Hematopoietic multipotent progenitor cell treated with erythropoietin and hydrocortisone succinate and interleukin-3 and kit ligand, for 17 days (in vitro differentiated cells): ENCODE measurements around the gene CDH7.

Source experiments
- DNase-seq: peaks from one replicate; pipeline ENCODE4 v3.0.0-alpha.2; 2015; ENCODE audit warnings: low spot score

CDH7 gene

DNA sequence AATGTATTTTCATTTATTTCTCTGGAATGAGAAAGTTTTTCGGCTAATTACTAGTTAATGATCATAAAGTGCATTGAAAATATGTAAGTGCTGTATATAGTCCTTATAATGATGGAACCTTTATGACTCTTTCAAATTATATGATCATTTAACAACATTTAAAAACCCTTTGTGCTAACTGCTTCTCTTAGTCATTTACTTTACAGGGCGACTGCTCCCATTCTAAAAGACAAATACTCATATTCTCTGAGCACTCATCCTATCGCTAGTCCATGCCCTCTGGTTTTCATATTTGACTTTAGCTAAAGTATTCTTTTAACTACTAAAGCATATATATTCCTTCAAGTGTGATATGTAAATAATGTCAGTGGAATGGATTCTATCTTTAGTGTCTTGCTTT lies 168.2 kb downstream of the CDH7 start:
- DNase-seq, result no peak

DNA sequence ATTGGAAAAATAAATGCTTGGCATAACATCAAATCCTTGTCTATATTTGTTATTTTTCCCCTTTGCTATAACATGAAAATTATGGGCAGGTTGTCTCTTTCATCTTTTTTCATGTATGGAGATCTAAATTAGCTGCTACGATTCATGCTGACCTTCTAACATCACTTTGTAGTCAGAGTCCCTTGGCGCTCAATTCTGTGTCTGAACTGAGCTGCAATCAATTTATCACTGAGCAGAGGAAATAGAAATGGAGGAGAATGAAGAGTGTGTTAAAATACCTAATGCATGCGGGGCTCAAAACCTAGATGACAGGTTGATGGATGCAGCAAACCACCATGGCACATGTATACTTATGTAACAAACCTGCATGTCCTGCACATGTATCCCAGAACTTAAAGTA lies 168.9 kb downstream of the CDH7 start:
- DNase-seq, result no peak

- no peak for DNase-seq
These were observed 171.3 kb downstream of the CDH7 start for GRCh38 chr18:65922103-65922502.

DNA sequence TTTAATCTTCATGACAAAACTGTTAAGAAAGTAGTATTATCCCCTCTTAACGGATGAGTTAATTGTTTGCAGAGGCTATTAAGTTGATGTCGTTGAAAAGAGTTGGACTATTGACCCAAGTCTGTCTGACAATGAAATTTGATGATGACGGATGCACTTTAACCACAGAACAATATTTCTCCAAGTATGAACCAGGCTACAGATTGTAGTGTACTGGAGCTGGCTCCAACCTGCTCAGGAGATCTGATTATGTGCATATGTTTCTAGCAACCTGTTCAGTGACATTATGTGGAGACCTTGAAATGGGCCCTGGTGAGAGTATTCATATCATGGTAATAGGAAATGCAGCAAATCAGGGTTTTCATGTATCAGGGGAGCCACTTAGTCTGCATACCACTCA lies 174.1 kb downstream of the CDH7 start:
- DNase-seq, result no peak

DNA sequence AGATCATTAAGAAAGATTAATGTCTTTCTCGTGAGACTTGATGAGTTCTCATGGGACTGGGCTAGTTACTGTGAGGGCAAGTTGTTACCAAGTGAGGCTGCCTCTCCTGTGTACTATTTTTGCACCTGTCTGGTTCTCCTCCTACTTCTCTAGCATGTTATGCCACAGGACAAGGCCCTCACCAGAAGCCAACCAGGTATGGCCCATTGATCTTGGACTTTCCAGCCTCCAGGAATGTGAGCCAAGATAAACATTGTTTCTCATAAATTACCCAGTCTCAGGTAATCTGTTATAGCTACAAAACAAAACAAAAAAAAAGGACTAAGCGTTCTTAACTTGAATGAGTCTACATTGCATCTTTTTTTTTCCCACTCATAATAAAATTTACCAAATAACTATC lies 184.1 kb downstream of the CDH7 start:
- DNase-seq, result no peak

GRCh38 chr18:65936678-65937077 lies 185.9 kb downstream of the CDH7 start:
- no peak for DNase-seq

DNA sequence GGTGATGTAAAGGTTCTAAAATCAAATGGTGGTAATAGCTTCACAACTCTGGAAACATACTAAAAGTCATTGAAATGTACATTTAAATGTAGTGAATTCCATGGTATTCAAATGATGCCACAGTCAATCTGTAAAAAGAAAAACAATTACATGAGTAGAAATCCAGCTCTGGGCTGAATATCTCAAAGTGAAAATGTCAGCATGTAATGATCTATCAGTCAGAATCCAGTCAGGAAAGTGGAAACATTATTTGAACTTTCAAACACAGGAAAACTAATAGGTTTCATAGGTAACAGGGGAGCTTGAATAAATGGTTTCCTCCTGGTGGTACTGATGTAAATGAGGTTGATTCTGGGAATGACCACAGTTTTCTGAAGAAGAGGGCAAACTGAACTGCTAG lies 186.4 kb downstream of the CDH7 start:
- DNase-seq, result no peak

GRCh38 chr18:65938592-65939372 lies 188.0 kb downstream of the CDH7 start:
- DNase-seq, result no peak
